ENCODE data around the gene CD3G. TPM values are rescaled to one million over a fixed set of nuclear protein-coding genes. Genes with fewer than 3 reads are reported as not detected.
A peak's percentile ranks its signal among the peaks of the same experiment; 100 is the strongest.

CD3G gene
- total RNA-seq, 1 experiment from 2014 or later = 158 TPM

- Histone ChIP-seq H3K4me3 (ENCODE audit: low read length) (no peak overlapping the region), H3K4me1 (ENCODE audit: low read length) (peaks cover 7% of the 10 kb centered on the region; the same call in 1 of the 2 replicates), H3K27me3 (ENCODE audit: low read length) (no peaks in the 10 kb centered on the region), H3K9me2 (replicated peaks; ENCODE audit: insufficient read depth, low read length) (no peaks in the 10 kb centered on the region), H3K4me2 (ENCODE audit: low read depth, low read length, poor library complexity, severe bottlenecking) (no peak overlapping the region), H4K20me1 (ENCODE audit: insufficient read depth, low read depth, low read length) (no peaks in the 10 kb centered on the region), H3K9ac (ENCODE audit: low read length) (no peak overlapping the region), H3K36me3 (ENCODE audit: insufficient read depth, low read length) (peaks cover 40% of the 10 kb centered on the region), H2AFZ (ENCODE audit: low read length) (no peak overlapping the region), H3K79me2 (ENCODE audit: low read length) (no peaks in the 10 kb centered on the region; the same call in 1 of the 2 replicates), H3K9me3 (ENCODE audit: low read length) (no peaks in the 10 kb centered on the region), H3K27ac (ENCODE audit: low read length) (peak overlapping the region; percentile 55)
- peak; percentile 73 for DNase-seq
Observed at GRCh38 chr11:118353084-118353710, 9.1 kb downstream of the CD3G start.

GRCh38 chr11:118358071-118358470 is 13.9 kb downstream of the CD3G start:
- peaks cover 36% of the 10 kb centered on the region for H3K79me2 ChIP-seq (ENCODE audit: low read length)
- DNase-seq = no peak
- 0 out of 2 replicates have a peak overlapping the region, but pooled peaks have one; percentile 22 for H3K27ac ChIP-seq (ENCODE audit: low read length)
- H3K4me3 ChIP-seq (ENCODE audit: low read length) = no peak overlapping the region
- H3K9me2 ChIP-seq (replicated peaks; ENCODE audit: insufficient read depth, low read length) = no peaks in the 10 kb centered on the region
- no peaks in the 10 kb centered on the region for H3K9me3 ChIP-seq (ENCODE audit: low read length)
- H3K9ac ChIP-seq (ENCODE audit: low read length) = no peak overlapping the region
- H3K36me3 ChIP-seq (ENCODE audit: insufficient read depth, low read length) = peaks cover 11% of the 10 kb centered on the region; the same call in 1 of the 2 replicates
- H3K27me3 ChIP-seq (ENCODE audit: low read length) = no peaks in the 10 kb centered on the region
- H3K4me1 ChIP-seq (ENCODE audit: low read length) = peaks cover 15% of the 10 kb centered on the region
- H2AFZ ChIP-seq (ENCODE audit: low read length) = no peak overlapping the region
- H3K4me2 ChIP-seq (ENCODE audit: low read depth, low read length, poor library complexity, severe bottlenecking) = no peak overlapping the region
- H4K20me1 ChIP-seq (ENCODE audit: insufficient read depth, low read depth, low read length) = no peaks in the 10 kb centered on the region

- Histone ChIP-seq H3K9me2 (replicated peaks; ENCODE audit: insufficient read depth, low read length) (no peaks in the 10 kb centered on the region), H3K9ac (ENCODE audit: low read length) (peak within 1 kb of the TSS; percentile 91), H3K4me1 (ENCODE audit: low read length) (peaks cover 23% of the 10 kb centered on the region), H3K4me2 (ENCODE audit: low read depth, low read length, poor library complexity, severe bottlenecking) (peak within 1 kb of the TSS; percentile 86), H3K79me2 (ENCODE audit: low read length) (peaks cover 50% of the 10 kb centered on the region), H3K4me3 (ENCODE audit: low read length) (peak within 1 kb of the TSS; percentile 94), H4K20me1 (ENCODE audit: insufficient read depth, low read depth, low read length) (no peaks in the 10 kb centered on the region), H2AFZ (ENCODE audit: low read length) (no peak within 1 kb of the TSS), H3K27me3 (ENCODE audit: low read length) (no peaks in the 10 kb centered on the region), H3K9me3 (ENCODE audit: low read length) (no peaks in the 10 kb centered on the region), H3K27ac (ENCODE audit: low read length) (peak within 1 kb of the TSS; percentile 53), H3K36me3 (ENCODE audit: insufficient read depth, low read length) (peaks cover 8% of the 10 kb centered on the region; the same call in 1 of the 2 replicates)
- DNase-seq = peak; percentile 96
Observed at GRCh38 chr11:118359295-118359958, 15.3 kb downstream of the CD3G start, which contains the start of gene UBE4A. Gene UBE4A, plus strand, starts transcription at chr11:118359600. Its CDS starts 5,481 bp downstream, at chr11:118365081.

GRCh38 chr11:118364956-118365615 is 20.9 kb downstream of the CD3G start:
- H3K79me2 ChIP-seq (ENCODE audit: low read length) = peaks cover 51% of the 10 kb centered on the region
- no peak overlapping the region for H3K4me3 ChIP-seq (ENCODE audit: low read length)
- H3K9me2 ChIP-seq (replicated peaks; ENCODE audit: insufficient read depth, low read length) = no peaks in the 10 kb centered on the region
- H3K36me3 ChIP-seq (ENCODE audit: insufficient read depth, low read length) = peaks cover 15% of the 10 kb centered on the region
- no peaks in the 10 kb centered on the region for H4K20me1 ChIP-seq (ENCODE audit: insufficient read depth, low read depth, low read length)
- peak overlapping the region; percentile 54 for H3K27ac ChIP-seq (ENCODE audit: low read length)
- H2AFZ ChIP-seq (ENCODE audit: low read length) = no peak overlapping the region
- H3K4me2 ChIP-seq (ENCODE audit: low read depth, low read length, poor library complexity, severe bottlenecking) = no peak overlapping the region
- no peak for DNase-seq
- H3K9ac ChIP-seq (ENCODE audit: low read length) = no peak overlapping the region
- H3K4me1 ChIP-seq (ENCODE audit: low read length) = peaks cover 32% of the 10 kb centered on the region
- H3K9me3 ChIP-seq (ENCODE audit: low read length) = no peaks in the 10 kb centered on the region
- no peaks in the 10 kb centered on the region for H3K27me3 ChIP-seq (ENCODE audit: low read length)

GRCh38 chr11:118366287-118366686 is 22.1 kb downstream of the CD3G start:
- DNase-seq = no peak
- H3K9ac ChIP-seq (ENCODE audit: low read length) = no peak overlapping the region
- H3K79me2 ChIP-seq (ENCODE audit: low read length) = peaks cover 39% of the 10 kb centered on the region

GRCh38 chr11:118370774-118371173 is 26.6 kb downstream of the CD3G start:
- no peaks in the 10 kb centered on the region for H3K27me3 ChIP-seq (ENCODE audit: low read length)
- H3K9me2 ChIP-seq (replicated peaks; ENCODE audit: insufficient read depth, low read length) = no peaks in the 10 kb centered on the region
- peaks cover 4% of the 10 kb centered on the region; the same call in 1 of the 2 replicates for H3K79me2 ChIP-seq (ENCODE audit: low read length)
- H3K4me3 ChIP-seq (ENCODE audit: low read length) = no peak overlapping the region
- no peak overlapping the region for H2AFZ ChIP-seq (ENCODE audit: low read length)
- H3K36me3 ChIP-seq (ENCODE audit: insufficient read depth, low read length) = peaks cover 6% of the 10 kb centered on the region
- no peak overlapping the region for H3K4me2 ChIP-seq (ENCODE audit: low read depth, low read length, poor library complexity, severe bottlenecking)
- no peak for DNase-seq
- no peak overlapping the region for H3K9ac ChIP-seq (ENCODE audit: low read length)
- H3K27ac ChIP-seq (ENCODE audit: low read length) = no peak overlapping the region
- H3K4me1 ChIP-seq (ENCODE audit: low read length) = no peaks in the 10 kb centered on the region
- H4K20me1 ChIP-seq (ENCODE audit: insufficient read depth, low read depth, low read length) = no peaks in the 10 kb centered on the region
- H3K9me3 ChIP-seq (ENCODE audit: low read length) = no peaks in the 10 kb centered on the region

More at GRCh38 chr11:118366287-118366686, 22.1 kb downstream of the CD3G start:
- no peak overlapping the region for H3K4me2 ChIP-seq (ENCODE audit: low read depth, low read length, poor library complexity, severe bottlenecking)
- no peaks in the 10 kb centered on the region for H3K9me2 ChIP-seq (replicated peaks; ENCODE audit: insufficient read depth, low read length)
- H2AFZ ChIP-seq (ENCODE audit: low read length) = no peak overlapping the region
- no peaks in the 10 kb centered on the region for H3K27me3 ChIP-seq (ENCODE audit: low read length)
- no peaks in the 10 kb centered on the region for H4K20me1 ChIP-seq (ENCODE audit: insufficient read depth, low read depth, low read length)
- H3K9me3 ChIP-seq (ENCODE audit: low read length) = no peaks in the 10 kb centered on the region
- H3K27ac ChIP-seq (ENCODE audit: low read length) = no peak overlapping the region
- no peak overlapping the region for H3K4me3 ChIP-seq (ENCODE audit: low read length)
- H3K36me3 ChIP-seq (ENCODE audit: insufficient read depth, low read length) = peaks cover 15% of the 10 kb centered on the region
- peaks cover 23% of the 10 kb centered on the region for H3K4me1 ChIP-seq (ENCODE audit: low read length)

- H3K9me2 ChIP-seq (replicated peaks; ENCODE audit: insufficient read depth, low read length) = no peaks in the 10 kb centered on the region
- no peak overlapping the region for H3K9ac ChIP-seq (ENCODE audit: low read length)
- no peaks in the 10 kb centered on the region for H3K79me2 ChIP-seq (ENCODE audit: low read length)
- DNase-seq = no peak
- H3K4me1 ChIP-seq (ENCODE audit: low read length) = no peaks in the 10 kb centered on the region
- peaks cover 4% of the 10 kb centered on the region for H3K36me3 ChIP-seq (ENCODE audit: insufficient read depth, low read length)
- no peak overlapping the region for H3K4me3 ChIP-seq (ENCODE audit: low read length)
- no peak overlapping the region for H2AFZ ChIP-seq (ENCODE audit: low read length)
- H3K27me3 ChIP-seq (ENCODE audit: low read length) = no peaks in the 10 kb centered on the region
- H4K20me1 ChIP-seq (ENCODE audit: insufficient read depth, low read depth, low read length) = no peaks in the 10 kb centered on the region
- no peak overlapping the region for H3K27ac ChIP-seq (ENCODE audit: low read length)
- H3K4me2 ChIP-seq (ENCODE audit: low read depth, low read length, poor library complexity, severe bottlenecking) = no peak overlapping the region
- no peaks in the 10 kb centered on the region for H3K9me3 ChIP-seq (ENCODE audit: low read length)
Observed at GRCh38 chr11:118373263-118373662, 29.1 kb downstream of the CD3G start.

- Histone ChIP-seq H3K27ac (ENCODE audit: low read length) (no peak overlapping the region), H3K4me2 (ENCODE audit: low read depth, low read length, poor library complexity, severe bottlenecking) (no peak overlapping the region), H3K79me2 (ENCODE audit: low read length) (no peaks in the 10 kb centered on the region), H3K27me3 (ENCODE audit: low read length) (no peaks in the 10 kb centered on the region), H3K4me1 (ENCODE audit: low read length) (no peaks in the 10 kb centered on the region), H4K20me1 (ENCODE audit: insufficient read depth, low read depth, low read length) (no peaks in the 10 kb centered on the region), H3K36me3 (ENCODE audit: insufficient read depth, low read length) (peaks cover 4% of the 10 kb centered on the region; the same call in 1 of the 2 replicates), H3K9me2 (replicated peaks; ENCODE audit: insufficient read depth, low read length) (no peaks in the 10 kb centered on the region), H2AFZ (ENCODE audit: low read length) (no peak overlapping the region), H3K9me3 (ENCODE audit: low read length) (no peaks in the 10 kb centered on the region), H3K9ac (ENCODE audit: low read length) (no peak overlapping the region), H3K4me3 (ENCODE audit: low read length) (no peak overlapping the region)
- DNase-seq = no peak
Observed at GRCh38 chr11:118373871-118374270, 29.7 kb downstream of the CD3G start.
